Measurements from ENCODE around the gene WIZ. TPM values are rescaled to one million over a fixed set of nuclear protein-coding genes. Genes with fewer than 3 reads are reported as not detected.
A peak's percentile ranks its signal among the peaks of the same experiment; 100 is the strongest.

The WIZ gene
- total RNA-seq, 2 donors from 2014 or later = 16.1 to 111 TPM

DNA sequence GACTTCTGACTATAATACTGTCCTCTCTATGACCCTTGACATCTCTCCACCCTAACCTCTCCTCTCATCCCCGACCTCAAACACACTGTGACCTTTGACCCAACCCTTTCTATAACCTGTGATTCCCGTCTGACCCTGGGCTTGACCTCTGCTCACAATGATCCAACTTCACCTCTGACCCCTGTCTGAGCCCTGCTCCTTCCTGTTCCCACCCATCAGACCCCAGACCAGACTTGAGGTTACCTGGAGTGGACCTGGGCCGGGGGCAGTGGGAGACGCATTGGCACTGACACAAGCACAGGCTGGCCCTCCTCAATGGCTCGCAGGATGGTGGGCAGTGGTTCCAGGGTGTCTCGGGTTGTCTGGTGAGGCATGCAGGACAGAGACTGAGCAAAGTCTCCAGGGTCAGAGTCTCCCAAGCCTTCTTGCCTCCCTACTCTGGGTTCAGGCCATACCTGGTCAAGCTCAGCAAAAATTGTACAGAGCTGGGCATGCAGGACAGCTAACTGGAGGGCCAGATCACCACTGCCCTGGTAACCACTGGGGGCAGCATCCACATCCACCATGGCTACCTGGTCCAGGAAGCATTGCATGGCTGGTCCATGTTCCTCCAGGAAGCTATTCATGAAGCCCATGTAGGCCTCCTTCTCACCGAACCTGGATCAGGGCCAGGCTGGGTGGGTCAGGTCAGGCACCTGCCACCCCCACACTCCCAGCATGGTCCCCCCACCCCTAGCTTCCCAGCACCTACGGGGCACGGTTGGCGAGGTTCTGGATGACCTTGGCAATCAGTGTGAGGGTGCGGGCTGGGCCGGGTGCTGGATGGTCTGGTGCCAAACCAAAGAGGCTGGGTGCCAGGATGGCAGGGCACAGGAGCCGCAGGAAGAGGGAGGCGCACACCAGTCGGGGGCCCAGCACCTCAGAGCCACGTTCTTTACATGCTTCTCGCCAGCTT lies 4.4 kb upstream of the WIZ start:
- 41 to 62% methylated on average over 6 to 17 of the region's 17 CpGs for WGBS, 2 donors
- DNase-seq (peak; percentile 30 to 63 (median 47)), ATAC-seq (no peak)
- no peaks in the 10 kb centered on the region for H3K36me3 ChIP-seq (replicated peaks in 1 of 2; ENCODE audit: insufficient read depth in 1 of 2, low read depth in 2 of 2)
- peaks cover 0 to 18% of the 10 kb centered on the region in 2 donors for H3K27me3 ChIP-seq
- H3K4me3 ChIP-seq = no peak overlapping the region
- no peak overlapping the region for H3K27ac ChIP-seq
- intact Hi-C loops (cut with DNase I) = loop anchor here (10.0 kb wide), 1 partner anchor 101 kb away; no protein-coding TSS in a partner anchor
- no peaks in the 10 kb centered on the region for H3K9me3 ChIP-seq
- H3K4me1 ChIP-seq = peaks cover 41% of the 10 kb centered on the region
- TF ChIP-seq CTCF (IDR thresholded peaks at IDR 0.05) (peak in 3 of 7 experiments; percentile 7 to 19 (median 17)), POLR2A (IDR thresholded peaks at IDR 0.05) (no peak)

GRCh38 chr19:15453091-15453578 lies 3.4 kb upstream of the WIZ start:
- Histone ChIP-seq H3K4me1 (peaks cover 48% of the 10 kb centered on the region), H3K9me3 (no peaks in the 10 kb centered on the region), H3K27me3 (peaks cover 0 to 15% of the 10 kb centered on the region in 2 donors), H3K36me3 (replicated peaks in 1 of 2; ENCODE audit: insufficient read depth in 1 of 2, low read depth in 2 of 2) (no peaks in the 10 kb centered on the region), H3K27ac (peak overlapping the region; percentile 17 to 45 (median 28)), H3K4me3 (no peak overlapping the region)
- ATAC-seq = peak; percentile 24
- DNase-seq = peak in 2 of 4 donors; percentile 41 to 53
- peak; percentile 12 to 46 (median 28) for TF ChIP-seq CTCF (IDR thresholded peaks at IDR 0.05)
- TF ChIP-seq POLR2A (IDR thresholded peaks at IDR 0.05) = no peak
- WGBS, 2 donors = 0 to 7% methylated on average over 5 to 43 of the region's 44 CpGs
- intact Hi-C loops (cut with DNase I) = loop anchor here (10.0 kb wide), 1 partner anchor 102 kb away; no protein-coding TSS in a partner anchor

DNA sequence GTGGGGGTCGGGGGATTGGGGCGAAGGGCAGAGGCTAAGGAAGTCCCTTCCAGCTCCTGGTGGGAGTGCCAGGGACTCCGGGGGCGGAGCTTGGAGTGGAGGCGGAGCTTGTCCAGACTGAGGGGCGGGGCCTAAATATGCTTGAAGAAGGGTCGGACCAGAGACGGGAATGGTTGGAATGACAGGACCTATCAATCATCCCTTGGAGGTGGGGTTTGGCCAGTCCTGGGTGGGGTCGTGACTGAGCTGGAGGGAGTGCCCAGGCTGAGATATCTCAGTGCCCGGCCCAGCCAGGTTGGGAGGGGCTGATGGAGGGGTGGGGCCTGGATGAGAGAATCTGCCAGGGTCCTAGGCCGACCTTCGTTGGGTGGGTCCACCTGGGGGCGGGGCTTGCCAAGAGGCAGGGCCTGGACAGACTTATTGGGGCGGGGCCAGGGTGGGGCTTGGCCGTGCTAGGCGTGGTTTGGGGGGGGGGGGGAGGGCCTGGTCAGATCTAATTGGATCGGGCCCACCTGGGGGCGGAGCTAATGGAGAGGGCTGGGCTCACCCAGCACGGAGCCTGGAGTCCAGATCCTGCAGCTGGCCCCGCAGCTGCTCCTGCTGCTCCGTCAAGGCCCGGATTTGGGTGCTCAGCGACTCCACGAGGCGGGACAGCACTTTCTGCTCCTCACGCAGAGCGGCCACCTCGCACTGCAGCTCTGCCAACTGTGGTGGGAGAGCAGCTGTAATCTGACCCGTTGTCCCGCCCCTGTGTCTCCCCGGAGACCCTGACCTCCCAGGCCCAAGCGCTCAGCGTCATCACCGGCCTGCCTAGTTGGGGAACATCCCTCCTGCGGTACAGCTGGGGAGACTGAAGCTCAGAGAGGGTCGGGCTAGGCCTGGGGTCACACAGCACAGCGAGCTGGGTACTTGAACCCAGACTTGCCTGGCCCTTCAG lies 2.6 kb upstream of the WIZ start:
- Histone ChIP-seq H3K9me3 (no peaks in the 10 kb centered on the region), H3K36me3 (replicated peaks in 1 of 2; ENCODE audit: insufficient read depth in 1 of 2, low read depth in 2 of 2) (no peaks in the 10 kb centered on the region), H3K27me3 (peaks cover 0 to 10% of the 10 kb centered on the region in 2 donors), H3K4me3 (no peak overlapping the region), H3K4me1 (peaks cover 41% of the 10 kb centered on the region), H3K27ac (peak overlapping the region; percentile 17 to 70 (median 28))
- DNase-seq (peak; percentile 86 to 94 (median 92)), ATAC-seq (peak; percentile 58)
- TF ChIP-seq POLR2A (IDR thresholded peaks at IDR 0.05) (peak; percentile 58 to 74 (median 74)), CTCF (IDR thresholded peaks at IDR 0.05) (no peak)
- WGBS, 2 donors = 5 to 10% methylated on average over 8 to 37 of the region's 37 CpGs
- intact Hi-C loops (cut with DNase I) = loop anchor here (10.0 kb wide), 1 partner anchor 102 kb away; no protein-coding TSS in a partner anchor

DNA sequence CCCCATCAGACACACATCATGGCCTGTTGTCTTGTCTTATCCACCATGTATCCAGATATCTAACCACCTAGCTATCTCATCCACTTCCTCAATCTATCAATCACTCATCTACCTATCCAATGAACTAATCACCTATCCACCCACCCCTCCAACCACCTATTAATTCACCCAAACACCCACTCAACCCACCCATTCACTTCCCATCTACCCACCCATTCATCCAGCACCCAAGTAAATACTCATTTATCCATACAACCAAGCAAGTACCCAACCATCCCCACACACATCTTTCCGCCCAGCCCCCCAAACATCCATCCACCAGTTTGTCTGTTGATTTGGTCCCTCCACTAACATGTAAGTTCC lies 753 bp upstream of the WIZ start:
- Histone ChIP-seq H3K9me3 (no peaks in the 10 kb centered on the region), H3K4me3 (no peak overlapping the region), H3K4me1 (peaks cover 31% of the 10 kb centered on the region), H3K27ac (peak overlapping the region in 3 of 4 donors; percentile 11 to 70 (median 68)), H3K27me3 (no peaks in the 10 kb centered on the region), H3K36me3 (replicated peaks in 1 of 2; ENCODE audit: insufficient read depth in 1 of 2, low read depth in 2 of 2) (no peaks in the 10 kb centered on the region)
- WGBS, 2 donors = 92 to 94% methylated on average over 1 of the region's 1 CpG
- intact Hi-C loops (cut with DNase I) = loop anchor here (10.0 kb wide), 1 partner anchor 104 kb away; no protein-coding TSS in a partner anchor
- no peak for ATAC-seq
- no peak for TF ChIP-seq CTCF (IDR thresholded peaks at IDR 0.05)
- TF ChIP-seq POLR2A (IDR thresholded peaks at IDR 0.05) = no peak
- DNase-seq = no peak
